Panc1 (cell line): Measurements from ENCODE around the gene RIMBP2. TPM values are rescaled to one million over a fixed set of nuclear protein-coding genes. Genes with fewer than 3 reads are reported as not detected.
A peak's percentile ranks its signal among the peaks of the same experiment; 100 is the strongest.

Experiments used
- ATAC-seq: fragments of 200-7000 bp; cut with Tn5 transposase; 2 replicates; pipeline ENCODE4 v1.9.1; 2020; ENCODE audit warnings: mild to moderate bottlenecking, moderate library complexity
- BruUV-seq: library from RNA; stranded (reverse); fragments of 400-500 nt; replicated peaks from 2 replicates; lab custom pipeline; 2021; lab: Mats Ljungman, UMichigan
- CTCF ChIA-PET: fragments of 300-600 bp; sonication (Branson Sonifier 250); formaldehyde crosslinking; loops from one replicate; lab custom pipeline; 2022; ENCODE audit warnings: antibody characterized with exemption; lab: Charles Lee
- POLR2A ChIA-PET: fragments of 300-600 bp; sonication (Branson Sonifier 250); formaldehyde crosslinking; loops from one replicate; lab custom pipeline; 2022; ENCODE audit warnings: antibody characterized with exemption; lab: Charles Lee
- DNase-seq: peaks from one replicate; pipeline ENCODE4 v3.0.0-alpha.2; 2010; ENCODE audit warnings: low read depth, low spot score
- H3K27ac ChIP-seq: 2 replicates; pipeline ENCODE4 v1.5.1; 2011; ENCODE audit warnings: mild to moderate bottlenecking, low read length, inconsistent platforms
- H3K27me3 ChIP-seq: fragments of 200-500 bp; sonication (Bioruptor generic); 2 replicates; pipeline ENCODE4 v1.6.0; 2014; ENCODE audit warnings: low read length, inconsistent platforms; ENCODE audit not compliant: control insufficient read depth, insufficient read depth
- H3K36me3 ChIP-seq: fragments of 200-500 bp; sonication (Bioruptor generic); 2 replicates; pipeline ENCODE4 v1.5.1; 2014; ENCODE audit warnings: inconsistent platforms, mild to moderate bottlenecking, low read length, moderate library complexity; ENCODE audit not compliant: control insufficient read depth, insufficient read depth
- H3K4me1 ChIP-seq: 2 replicates; pipeline ENCODE4 v1.5.1; 2011; ENCODE audit warnings: inconsistent platforms, mild to moderate bottlenecking, low read length, moderate library complexity; ENCODE audit not compliant: control insufficient read depth, insufficient read depth
- H3K4me3 ChIP-seq, 2 experiments: 2 replicates each; pipeline ENCODE4 v1.5.1; 2011 to 2012; ENCODE audit warnings: low read depth in 2 of 2, low read length in 2 of 2, mild to moderate bottlenecking in 2 of 2, inconsistent platforms in 1 of 2, moderate library complexity in 1 of 2
- H3K9me3 ChIP-seq: fragments of 200-500 bp; sonication (Bioruptor generic); 2 replicates; pipeline ENCODE4 v1.5.1; 2014; ENCODE audit warnings: low read depth, mild to moderate bottlenecking, inconsistent platforms, low read length, moderate library complexity; ENCODE audit not compliant: control insufficient read depth, insufficient read depth
- CTCF ChIP-seq: fragments of 450-650 bp; IDR thresholded peaks from 2 replicates; pipeline ENCODE4 v1.5.1; 2017; ENCODE audit warnings: mild to moderate bottlenecking
- POLR2AphosphoS5 ChIP-seq: IDR thresholded peaks from 2 replicates; pipeline ENCODE4 v1.6.1; 2012; ENCODE audit warnings: mild to moderate bottlenecking, low read depth, low read length, moderate library complexity
- REST ChIP-seq, 2 experiments: IDR thresholded peaks; 2 replicates each; pipeline ENCODE4 v1.6.1; 2011 to 2012; ENCODE audit warnings: low read depth in 2 of 2, control low read depth in 1 of 2, low read length in 1 of 2, mild to moderate bottlenecking in 1 of 2, moderate library complexity in 1 of 2; ENCODE audit not compliant: insufficient read depth in 1 of 2
- SIN3A ChIP-seq: IDR thresholded peaks from 2 replicates; pipeline ENCODE4 v1.6.1; 2012; ENCODE audit warnings: low read depth, mild to moderate bottlenecking, low read length, moderate library complexity, borderline replicate concordance; ENCODE audit not compliant: insufficient read depth
- TCF7L2 ChIP-seq: IDR thresholded peaks from 2 replicates; pipeline ENCODE4 v1.6.1; 2011; ENCODE audit warnings: mild to moderate bottlenecking, low read depth, low read length, inconsistent platforms
- in situ Hi-C: cut with HindIII; loops from 2 replicates; pipeline ENCODE4 v1.10.0; 2016; ENCODE audit warnings: low sequenced_read_pairs, low pct_unique_long_range_greater_than_20kb
- intact Hi-C: fragments of 100-400 bp; cut with micrococcal nuclease; formaldehyde crosslinking; loops from one replicate; pipeline ENCODE4 v1.10.0; 2022; ENCODE audit not compliant: unreplicated experiment
- total RNA-seq: library from RNA; stranded (reverse); gene quantifications from one replicate; pipeline ENCODE4 v1.2.1, GENCODE V29; 2021; ENCODE audit not compliant: unreplicated experiment

Gene RIMBP2
- total RNA-seq, 1 experiment from 2014 or later: not detected

DNA sequence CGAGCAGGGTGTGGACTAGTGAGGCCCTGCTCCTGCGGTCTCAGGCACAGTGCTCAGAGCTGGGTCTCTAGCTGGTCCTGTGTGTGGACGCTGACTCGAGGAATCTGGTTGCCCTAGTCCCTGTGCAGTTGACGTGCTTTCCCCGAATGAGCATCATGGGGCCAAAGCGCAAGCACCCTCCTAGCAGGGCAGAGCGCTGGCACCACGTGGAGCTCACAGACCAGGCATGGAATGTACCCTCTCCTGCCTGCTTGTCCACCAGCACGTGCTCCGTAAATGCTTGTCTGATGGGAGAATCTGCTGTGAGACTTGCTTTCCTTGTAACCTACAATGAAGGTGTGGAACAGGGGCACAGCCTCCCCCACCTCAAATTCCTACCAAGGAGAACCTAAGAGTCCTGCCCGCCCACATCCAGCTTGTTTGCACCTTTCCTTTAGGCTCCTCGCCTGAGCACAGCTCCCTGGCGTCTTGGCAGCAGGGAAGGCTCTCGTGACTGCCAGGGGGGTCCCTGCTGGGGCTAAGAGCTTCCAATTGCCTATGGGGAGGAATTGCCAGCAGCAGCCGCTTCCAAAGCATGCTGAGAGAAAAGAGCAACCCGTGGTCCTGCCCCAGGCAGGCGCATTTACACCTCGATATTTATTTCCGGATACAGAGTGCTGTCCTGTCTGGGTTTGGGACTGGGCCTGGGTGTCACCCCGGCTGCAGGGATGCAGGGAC is 253.4 kb downstream of the RIMBP2 start:
- ATAC-seq (0 out of 2 replicates have a peak, but pooled peaks have one; percentile 22), DNase-seq (no peak)
- no peaks in the 10 kb centered on the region for H3K9me3 ChIP-seq
- CTCF ChIA-PET: interaction anchor here (0.6 kb wide), 1 partner anchor 442 kb away, joined by 7 read pairs; no protein-coding TSS in a partner anchor
- no peak overlapping the region for H3K4me3 ChIP-seq
- no peak overlapping the region for H3K27ac ChIP-seq
- no peaks in the 10 kb centered on the region for H3K4me1 ChIP-seq
- no peak for TF ChIP-seq REST (IDR thresholded peaks at IDR 0.05; ENCODE audit: insufficient read depth in 1 of 2, low read depth in 2 of 2, low read length in 1 of 2)
- TF ChIP-seq TCF7L2: no peak
- no peak for TF ChIP-seq SIN3A
- no peak for TF ChIP-seq POLR2AphosphoS5
- TF ChIP-seq CTCF: no peak
- no peaks in the 10 kb centered on the region for H3K27me3 ChIP-seq
- no peaks in the 10 kb centered on the region for H3K36me3 ChIP-seq
- no TSS peak for BruUV-seq
- in situ Hi-C loops: no loop called here
- POLR2A ChIA-PET: no interaction called here
- intact Hi-C loops: no loop called here

GRCh38 chr12:130461839-130462557 is 254.1 kb downstream of the RIMBP2 start:
- ChIA-PET CTCF (no interaction called here), POLR2A (no interaction called here)
- no peak for ATAC-seq
- DNase-seq: no peak
- H3K27me3 ChIP-seq: no peaks in the 10 kb centered on the region; the same call in 1 of the 2 replicates
- no TSS peak for BruUV-seq
- in situ Hi-C loops: no loop called here
- H3K27ac ChIP-seq: no peak overlapping the region
- no peaks in the 10 kb centered on the region for H3K36me3 ChIP-seq
- intact Hi-C loops: no loop called here
- no peak overlapping the region for H3K4me3 ChIP-seq
- TF ChIP-seq REST (IDR thresholded peaks at IDR 0.05; ENCODE audit: insufficient read depth in 1 of 2, low read depth in 2 of 2, low read length in 1 of 2) (peak; percentile 76 to 84), SIN3A (no peak), POLR2AphosphoS5 (no peak), CTCF (no peak), TCF7L2 (no peak)
- no peaks in the 10 kb centered on the region for H3K9me3 ChIP-seq
- no peaks in the 10 kb centered on the region for H3K4me1 ChIP-seq
